Mesothelial cell of epicardium (in vitro differentiated cells): Measurements from ENCODE around the gene TPM2. TPM values are rescaled to one million over a fixed set of nuclear protein-coding genes. Genes with fewer than 3 reads are reported as not detected.

ENCODE experiments used
- DNase-seq, 2 experiments: peaks; one replicate each; pipeline ENCODE4 v3.0.0; 2021; ENCODE audit warnings: low spot score in 2 of 2; ENCODE audit not compliant: unreplicated experiment in 2 of 2
- H3K27ac Mint-ChIP-seq: 2 replicates; pipeline ENCODE4 v1.8.0; 2021; ENCODE audit warnings: mixed read lengths
- H3K27me3 Mint-ChIP-seq: 2 replicates; pipeline ENCODE4 v1.8.0; 2021; ENCODE audit warnings: low read depth, mixed read lengths
- H3K36me3 Mint-ChIP-seq: 2 replicates; pipeline ENCODE4 v1.8.0; 2021; ENCODE audit warnings: mixed read lengths
- H3K4me1 Mint-ChIP-seq: 2 replicates; pipeline ENCODE4 v1.8.0; 2021; ENCODE audit warnings: mixed read lengths
- H3K4me3 Mint-ChIP-seq: 2 replicates; pipeline ENCODE4 v1.8.0; 2021; ENCODE audit warnings: mild to moderate bottlenecking, moderate library complexity, mixed read lengths
- H3K9me3 Mint-ChIP-seq: 2 replicates; pipeline ENCODE4 v1.8.0; 2021; ENCODE audit warnings: mixed read lengths
- CTCF ChIP-seq: fragments of 200-600 bp; sonication (generic); IDR thresholded peaks from one replicate; pipeline ENCODE4 v1.5.0; 2021; ENCODE audit warnings: antibody characterized with exemption; ENCODE audit not compliant: unreplicated experiment
- total RNA-seq: library from RNA; stranded (reverse); gene quantifications from 3 replicates; pipeline ENCODE4 v1.2.1, GENCODE V29; 2021

The TPM2 gene
- total RNA-seq, 1 donor from 2014 or later = 291 TPM

- no peak for DNase-seq
- H3K27me3 Mint-ChIP-seq = no peaks in the 10 kb centered on the region
- H3K27ac Mint-ChIP-seq = no peak overlapping the region
- no peaks in the 10 kb centered on the region for H3K9me3 Mint-ChIP-seq
- H3K4me1 Mint-ChIP-seq = peaks cover 9% of the 10 kb centered on the region
- TF ChIP-seq CTCF = no peak
- H3K4me3 Mint-ChIP-seq = peak overlapping the region; percentile 13
- H3K36me3 Mint-ChIP-seq = peaks cover 11% of the 10 kb centered on the region
Measured at GRCh38 chr9:35734096-35734495, 44.4 kb upstream of the TPM2 start.

- TF ChIP-seq CTCF = no peak
- peak overlapping the region; percentile 99 for H3K27ac Mint-ChIP-seq
- H3K9me3 Mint-ChIP-seq = no peaks in the 10 kb centered on the region
- peaks cover 9% of the 10 kb centered on the region for H3K4me1 Mint-ChIP-seq
- peak in 1 of 2 experiments; percentile 55 for DNase-seq
- H3K27me3 Mint-ChIP-seq = no peaks in the 10 kb centered on the region
- H3K36me3 Mint-ChIP-seq = peaks cover 7% of the 10 kb centered on the region
- peak overlapping the region; percentile 84 for H3K4me3 Mint-ChIP-seq
Measured at GRCh38 chr9:35732800-35733541, 43.2 kb upstream of the TPM2 start.

- no peak for TF ChIP-seq CTCF
- Mint-ChIP-seq H3K27ac (peak within 1 kb of the TSS; percentile 99), H3K4me1 (peaks cover 9% of the 10 kb centered on the region), H3K4me3 (peak within 1 kb of the TSS; percentile 84), H3K36me3 (peaks cover 3% of the 10 kb centered on the region), H3K9me3 (no peaks in the 10 kb centered on the region), H3K27me3 (no peaks in the 10 kb centered on the region)
- peak; percentile 89 to 97 for DNase-seq
Measured at GRCh38 chr9:35732185-35732799, 42.6 kb upstream of the TPM2 start, which contains the start of the genes CREB3 and TLN1. Gene CREB3 (plus strand): TSS chr9:35732666. CDS start chr9:35732773, 107 bp downstream. Gene TLN1 (minus strand): TSS chr9:35732195. CDS start chr9:35725694, 6,501 bp downstream.

DNA sequence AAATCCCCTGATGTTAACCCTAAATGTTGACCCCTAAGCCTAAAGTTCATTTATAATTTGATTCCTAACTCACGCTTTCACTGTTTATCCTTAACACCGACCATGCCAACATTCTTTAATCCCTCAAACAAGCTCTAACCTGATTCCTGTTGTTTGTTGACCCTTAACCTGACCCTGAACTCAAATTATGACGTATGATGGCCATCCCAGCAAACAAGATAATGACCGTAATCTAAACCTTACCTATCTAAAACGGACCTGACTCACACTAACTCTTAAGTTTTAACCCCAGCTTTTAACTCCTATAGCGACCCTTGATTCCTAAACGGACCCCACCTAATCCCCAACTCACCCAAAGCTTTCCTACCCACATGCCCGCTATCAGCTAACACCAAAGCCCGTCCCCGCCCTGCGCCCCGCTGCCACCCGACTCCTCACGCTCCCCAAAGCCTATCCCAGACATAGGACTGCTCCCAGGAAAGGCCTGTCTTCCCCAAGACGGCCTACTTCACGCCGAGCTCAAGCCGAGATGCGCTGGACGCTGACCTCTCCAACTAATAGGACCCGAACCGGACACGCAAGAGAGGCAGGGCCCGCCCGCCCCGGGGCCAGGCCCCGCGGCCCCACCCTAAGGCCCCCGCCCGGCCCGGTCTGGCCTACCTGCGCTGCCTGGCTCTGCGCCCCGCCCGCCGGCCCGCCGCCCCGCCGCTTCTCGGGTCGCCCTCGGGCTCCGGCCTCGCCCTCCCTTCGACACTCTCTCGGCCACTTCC, 41.9 kb upstream of the TPM2 start:
- no peaks in the 10 kb centered on the region for H3K9me3 Mint-ChIP-seq
- peak overlapping the region; percentile 99 for H3K27ac Mint-ChIP-seq
- H3K4me1 Mint-ChIP-seq = peaks cover 9% of the 10 kb centered on the region
- H3K4me3 Mint-ChIP-seq = peak overlapping the region; percentile 84
- no peaks in the 10 kb centered on the region for H3K27me3 Mint-ChIP-seq
- no peak for TF ChIP-seq CTCF
- peaks cover 3% of the 10 kb centered on the region for H3K36me3 Mint-ChIP-seq
- peak in 1 of 2 experiments; percentile 66 for DNase-seq

- peaks cover 9% of the 10 kb centered on the region for H3K4me1 Mint-ChIP-seq
- H3K9me3 Mint-ChIP-seq = no peaks in the 10 kb centered on the region
- peak overlapping the region; percentile 95 for H3K27ac Mint-ChIP-seq
- DNase-seq = no peak
- peaks cover 7% of the 10 kb centered on the region for H3K36me3 Mint-ChIP-seq
- no peak for TF ChIP-seq CTCF
- peak overlapping the region; percentile 84 for H3K4me3 Mint-ChIP-seq
- no peaks in the 10 kb centered on the region for H3K27me3 Mint-ChIP-seq
Measured at GRCh38 chr9:35730486-35730854, 40.7 kb upstream of the TPM2 start.
